IPS-20b (cell line): ENCODE results near the gene C11orf68.

ENCODE experiments used
- H3K27ac ChIP-seq: one replicate; pipeline ENCODE4 v1.5.1; 2013; ENCODE audit warnings: low read length
- H3K27me3 ChIP-seq: 2 replicates; pipeline ENCODE4 v1.6.1; 2013; ENCODE audit warnings: mild to moderate bottlenecking, low read length, inconsistent platforms; ENCODE audit not compliant: insufficient read depth
- H3K36me3 ChIP-seq: 2 replicates; pipeline ENCODE4 v1.6.1; 2013; ENCODE audit warnings: low read depth, mild to moderate bottlenecking, inconsistent platforms, low read length, moderate library complexity; ENCODE audit not compliant: insufficient read depth
- H3K4me1 ChIP-seq: 2 replicates; pipeline ENCODE4 v1.6.1; 2013; ENCODE audit warnings: mild to moderate bottlenecking, control low read depth, inconsistent platforms, low read length, moderate library complexity; ENCODE audit not compliant: insufficient read depth
- H3K4me3 ChIP-seq: 2 replicates; pipeline ENCODE4 v1.5.1; 2013; ENCODE audit warnings: mild to moderate bottlenecking, low read length, inconsistent platforms
- H3K9ac ChIP-seq: 2 replicates; pipeline ENCODE4 v1.6.1; 2013; ENCODE audit warnings: low read depth, mild to moderate bottlenecking, inconsistent platforms, low read length, moderate library complexity
- H3K9me3 ChIP-seq: 2 replicates; pipeline ENCODE4 v1.6.1; 2013; ENCODE audit warnings: mild to moderate bottlenecking, low read depth, low read length, inconsistent platforms; ENCODE audit not compliant: insufficient read depth

Gene C11orf68

GRCh38 chr11:65920372-65920802 lies 1.5 kb upstream of the C11orf68 start:
- Histone ChIP-seq H3K27me3 (no peaks in the 10 kb centered on the region), H3K4me3 (peak overlapping the region; percentile 81), H3K9ac (peak overlapping the region; percentile 71; the same call in 1 of the 2 replicates), H3K4me1 (peaks cover 2% of the 10 kb centered on the region; the same call in 1 of the 2 replicates), H3K36me3 (peaks cover 15% of the 10 kb centered on the region), H3K9me3 (no peaks in the 10 kb centered on the region), H3K27ac (no peak overlapping the region)

GRCh38 chr11:65919573-65920371 lies 910 bp upstream of the C11orf68 start:
- peaks cover 15% of the 10 kb centered on the region for H3K36me3 ChIP-seq
- H3K27me3 ChIP-seq = no peaks in the 10 kb centered on the region
- peak overlapping the region; percentile 71; the same call in 1 of the 2 replicates for H3K9ac ChIP-seq
- peaks cover 6% of the 10 kb centered on the region; the same call in 1 of the 2 replicates for H3K4me1 ChIP-seq
- no peaks in the 10 kb centered on the region for H3K9me3 ChIP-seq
- peak overlapping the region; percentile 81 for H3K4me3 ChIP-seq
- H3K27ac ChIP-seq = no peak overlapping the region

- peaks cover 15% of the 10 kb centered on the region for H3K36me3 ChIP-seq
- no peaks in the 10 kb centered on the region for H3K27me3 ChIP-seq
- peak within 1 kb of the TSS; percentile 94 for H3K9ac ChIP-seq
- peaks cover 6% of the 10 kb centered on the region; the same call in 1 of the 2 replicates for H3K4me1 ChIP-seq
- no peaks in the 10 kb centered on the region for H3K9me3 ChIP-seq
- H3K4me3 ChIP-seq = peak within 1 kb of the TSS; percentile 97
- peak within 1 kb of the TSS; percentile 55 for H3K27ac ChIP-seq
Observed at GRCh38 chr11:65919141-65919572, 295 bp upstream of the C11orf68 start, which contains the start of gene DRAP1. Gene DRAP1 (plus strand): TSS chr11:65919426. CDS start chr11:65919502, 76 bp downstream.

- Histone ChIP-seq H3K27ac (no peak overlapping the region), H3K27me3 (no peaks in the 10 kb centered on the region), H3K9me3 (no peaks in the 10 kb centered on the region), H3K4me1 (peaks cover 6% of the 10 kb centered on the region; the same call in 1 of the 2 replicates), H3K36me3 (peaks cover 8% of the 10 kb centered on the region), H3K4me3 (peak overlapping the region; percentile 97), H3K9ac (peak overlapping the region; percentile 94; the same call in 1 of the 2 replicates)
Observed at GRCh38 chr11:65917434-65918210, 1.2 kb downstream of the C11orf68 start.

- Histone ChIP-seq H3K27me3 (peaks cover 3% of the 10 kb centered on the region; the same call in 1 of the 2 replicates), H3K27ac (no peak overlapping the region), H3K9me3 (no peaks in the 10 kb centered on the region), H3K4me3 (no peak overlapping the region), H3K36me3 (peaks cover 2% of the 10 kb centered on the region; the same call in 1 of the 2 replicates), H3K4me1 (peaks cover 7% of the 10 kb centered on the region; the same call in 1 of the 2 replicates), H3K9ac (no peak overlapping the region)
Observed at GRCh38 chr11:65917077-65917433, 1.8 kb downstream of the C11orf68 start.

- peaks cover 5% of the 10 kb centered on the region; the same call in 1 of the 2 replicates for H3K27me3 ChIP-seq
- H3K27ac ChIP-seq = no peak overlapping the region
- H3K4me1 ChIP-seq = peaks cover 9% of the 10 kb centered on the region; the same call in 1 of the 2 replicates
- H3K4me3 ChIP-seq = no peak overlapping the region
- no peaks in the 10 kb centered on the region for H3K9me3 ChIP-seq
- no peaks in the 10 kb centered on the region for H3K36me3 ChIP-seq
- H3K9ac ChIP-seq = no peak overlapping the region
Observed at GRCh38 chr11:65916391-65916790, 2.5 kb downstream of the C11orf68 start.

GRCh38 chr11:65915821-65916251 lies 3.0 kb downstream of the C11orf68 start:
- H3K4me3 ChIP-seq = no peak overlapping the region
- no peak overlapping the region for H3K27ac ChIP-seq
- H3K9me3 ChIP-seq = no peaks in the 10 kb centered on the region
- peaks cover 9% of the 10 kb centered on the region; the same call in 1 of the 2 replicates for H3K4me1 ChIP-seq
- no peak overlapping the region for H3K9ac ChIP-seq
- H3K27me3 ChIP-seq = peaks cover 5% of the 10 kb centered on the region; the same call in 1 of the 2 replicates
- H3K36me3 ChIP-seq = no peaks in the 10 kb centered on the region

- Histone ChIP-seq H3K9ac (no peak overlapping the region), H3K36me3 (no peaks in the 10 kb centered on the region), H3K27me3 (peaks cover 5% of the 10 kb centered on the region; the same call in 1 of the 2 replicates), H3K27ac (no peak overlapping the region), H3K9me3 (no peaks in the 10 kb centered on the region), H3K4me3 (no peak overlapping the region), H3K4me1 (peaks cover 9% of the 10 kb centered on the region; the same call in 1 of the 2 replicates)
Observed at GRCh38 chr11:65915101-65915820, 3.6 kb downstream of the C11orf68 start.

GRCh38 chr11:65912845-65913244 lies 6.0 kb downstream of the C11orf68 start:
- Histone ChIP-seq H3K4me1 (peaks cover 9% of the 10 kb centered on the region; the same call in 1 of the 2 replicates), H3K9ac (no peak overlapping the region), H3K9me3 (no peaks in the 10 kb centered on the region), H3K4me3 (no peak overlapping the region), H3K27me3 (peaks cover 16% of the 10 kb centered on the region; the same call in 1 of the 2 replicates), H3K27ac (no peak overlapping the region), H3K36me3 (no peaks in the 10 kb centered on the region)

- Histone ChIP-seq H3K27ac (no peak overlapping the region), H3K9me3 (no peaks in the 10 kb centered on the region), H3K4me1 (peaks cover 9% of the 10 kb centered on the region; the same call in 1 of the 2 replicates), H3K4me3 (no peak overlapping the region), H3K36me3 (no peaks in the 10 kb centered on the region), H3K27me3 (peaks cover 20% of the 10 kb centered on the region), H3K9ac (peak overlapping the region; percentile 38; the same call in 1 of the 2 replicates)
Observed at GRCh38 chr11:65911682-65912568, 6.9 kb downstream of the C11orf68 start.
